Right lobe of liver (tissue), 6 donors: ENCODE results near the gene TOR1AIP1. TPM values are rescaled to one million over a fixed set of nuclear protein-coding genes. Genes with fewer than 3 reads are reported as not detected.

ENCODE experiments used
- ATAC-seq, 4 donors: fragments of 200-7000 bp; cut with Tn5 transposase; one replicate each; pipeline ENCODE4 v1.9.1; 2020; ENCODE audit warnings: mild to moderate bottlenecking in 4 of 4, moderate library complexity in 4 of 4
- DNase-seq, 3 donors: peaks; one replicate each; pipeline ENCODE4 v3.0.0-alpha.2; 2020
- H3K27ac ChIP-seq, 3 donors: fragments of 200-600 bp; one replicate each; pipeline ENCODE4 v1.8.0; 2022
- H3K27me3 ChIP-seq, 2 donors: fragments of 200-600 bp; one replicate each; pipeline ENCODE4 v1.8.0; 2022
- H3K36me3 ChIP-seq, 4 donors: fragments of 200-600 bp; sonication (generic) in 1 of 4; one replicate each; pipeline versions ENCODE4 v1.5.1 to v1.8.0; 2017 to 2022; ENCODE audit warnings: control low read depth in 1 of 4
- H3K4me1 ChIP-seq, 4 donors: fragments of 200-600 bp; sonication (generic) in 1 of 4; one replicate each; pipeline versions ENCODE4 v1.5.1 to v1.8.0; 2017 to 2022; ENCODE audit warnings: control low read depth in 1 of 4
- H3K4me3 ChIP-seq, 3 donors: fragments of 200-600 bp; one replicate each; pipeline ENCODE4 v1.8.0; 2022
- H3K9me3 ChIP-seq, 4 donors: fragments of 200-600 bp; sonication (generic) in 1 of 4; one replicate each; pipeline versions ENCODE4 v1.5.1 to v1.8.0; 2017 to 2022; ENCODE audit warnings: control low read depth in 1 of 4
- CTCF ChIP-seq, 4 donors: fragments of 200-600 bp in 3 of 4; fragments of 450-650 bp in 1 of 4; IDR thresholded peaks; one replicate each; pipeline versions ENCODE4 v1.5.1 to v1.8.0; 2016 to 2022; ENCODE audit warnings: antibody characterized with exemption in 4 of 4, mild to moderate bottlenecking in 2 of 4
- POLR2A ChIP-seq: fragments of 450-650 bp; IDR thresholded peaks from one replicate; pipeline ENCODE4 v1.6.1; 2017; ENCODE audit warnings: antibody characterized with exemption, mild to moderate bottlenecking
- WGBS: methylation state at CpG from one replicate; pipeline ENCODE4 v1.1.6; 2018; ENCODE audit warnings: low coverage, low lambda C conversion rate; ENCODE audit not compliant: insufficient coverage; ENCODE audit errors: missing lambda C conversion rate; 5-methylcytosine and 5-hydroxymethylcytosine counted together
- intact Hi-C, 2 donors: fragments of 100-400 bp; cut with DNase I; formaldehyde crosslinking; loops; one replicate each; pipeline versions ENCODE4 v1.11.2 to v1.14.1; 2022
- total RNA-seq, 6 experiments: library from RNA; depleted of rRNA in 2 of 6; stranded (reverse); fragments of >200 nt in 2 of 6; fragmentation: NEBNext Ultra II Directional in 3 of 6; extraction: Animal tissue kit (Norgen Biotek cat#: 25700) in 3 of 6; gene quantifications; one replicate each; pipeline versions ENCODE4 v1.1.0 to v1.2.4, GENCODE V29; 2016 to 2023
- donor health status: DM: no; HTN: yes; CAD: no.
- donor health status: DM: no; HTN: no; CAD: no.
- donor health status: DM: no; HTN: no; CAD: no.
- donor health status: DM: no; HTN: yes; CAD: no.
- donor health status: DM: no; HTN: yes; CAD: no.

Gene TOR1AIP1
- total RNA-seq, 6 experiments from 2014 or later, result 18.0 to 31.2 (median 23.0) TPM

- Histone ChIP-seq H3K4me1 (peaks cover 0 to 49% (median 15%) of the 10 kb centered on the region in 4 donors), H3K27ac (peak within 1 kb of the TSS; percentile 77 to 90 (median 79)), H3K27me3 (no peaks in the 10 kb centered on the region), H3K9me3 (no peaks in the 10 kb centered on the region), H3K4me3 (peak within 1 kb of the TSS; percentile 56 to 69 (median 60)), H3K36me3 (peaks cover 0 to 11% (median 4%) of the 10 kb centered on the region in 4 donors)
- TF ChIP-seq CTCF (IDR thresholded peaks at IDR 0.05) (no peak), POLR2A (peak; percentile 99)
- WGBS, result 2% methylated on average over 31 of the region's 31 CpGs
- intact Hi-C loops, result no loop called here
- DNase-seq (peak; percentile 93 to 96 (median 94)), ATAC-seq (peak; percentile 67 to 76 (median 72))
These were observed 4.4 kb upstream of the TOR1AIP1 start, which contains the start of gene TOR1AIP2 for GRCh38 chr1:179877586-179878265. Gene TOR1AIP2 (minus strand): TSS chr1:179877803. CDS start chr1:179852665, 25,138 bp downstream.

DNA sequence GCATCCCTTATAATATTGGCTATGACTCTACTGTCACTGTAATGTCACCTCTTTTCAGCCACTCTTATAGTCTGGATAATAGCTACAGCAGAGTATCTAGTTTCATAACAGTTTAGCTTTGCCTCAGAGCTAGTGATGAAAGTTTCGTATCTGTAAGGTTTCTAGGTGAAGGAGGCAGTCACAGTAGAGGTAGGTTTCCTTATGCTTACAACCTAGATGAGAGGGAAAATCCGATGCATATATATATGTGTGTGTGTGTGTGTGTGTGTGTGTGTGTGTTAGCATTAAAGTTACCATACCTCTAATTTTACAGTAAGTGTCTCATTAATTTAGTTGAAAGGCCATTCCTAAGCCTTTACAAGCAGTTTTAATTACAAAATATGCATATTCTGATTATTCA lies 2.3 kb upstream of the TOR1AIP1 start:
- 61% methylated on average over 2 of the region's 2 CpGs for WGBS
- Histone ChIP-seq H3K27ac (no peak overlapping the region), H3K4me1 (peaks cover 0 to 48% (median 10%) of the 10 kb centered on the region in 4 donors), H3K4me3 (no peak overlapping the region), H3K9me3 (no peaks in the 10 kb centered on the region), H3K27me3 (no peaks in the 10 kb centered on the region), H3K36me3 (peaks cover 0 to 8% (median 0%) of the 10 kb centered on the region in 4 donors)
- ATAC-seq (no peak), DNase-seq (no peak)
- intact Hi-C loops, result no loop called here
- no peak for TF ChIP-seq POLR2A
- TF ChIP-seq CTCF (IDR thresholded peaks at IDR 0.05), result no peak

DNA sequence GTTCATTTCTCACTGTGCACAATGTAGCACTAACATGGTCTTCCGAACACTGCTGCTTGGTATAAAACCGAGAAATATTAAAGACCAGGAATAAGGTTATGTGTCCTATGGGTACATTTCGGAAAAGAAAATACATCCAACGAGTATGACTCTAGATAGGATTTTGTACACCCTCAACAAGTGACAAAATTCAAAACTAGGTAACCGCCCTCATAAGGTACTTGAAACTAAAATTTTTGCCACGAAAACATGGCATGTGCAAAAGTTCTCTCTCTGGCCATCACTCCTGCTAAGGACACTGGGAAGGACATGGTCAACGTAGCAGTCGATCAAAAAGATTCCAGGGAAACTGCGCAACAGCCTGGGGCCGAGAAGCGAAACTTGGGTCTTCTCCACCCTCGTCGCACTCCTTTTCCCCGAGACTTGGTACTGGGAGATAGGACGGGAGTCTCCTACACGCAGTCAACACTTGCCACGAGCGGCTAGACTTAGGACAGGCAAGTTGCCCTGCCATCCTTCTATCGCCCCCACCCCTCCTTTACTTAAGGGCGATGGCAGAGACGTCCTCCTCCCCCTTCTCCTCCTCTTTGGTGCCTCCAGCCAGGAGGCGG lies 338 bp upstream of the TOR1AIP1 start:
- 1% methylated on average over 22 of the region's 22 CpGs for WGBS
- TF ChIP-seq CTCF (IDR thresholded peaks at IDR 0.05) (no peak), POLR2A (no peak)
- intact Hi-C loops, result no loop called here
- peak overlapping the region; percentile 62 to 80 (median 77) for H3K4me3 ChIP-seq
- H3K4me1 ChIP-seq, result peaks cover 0 to 48% (median 7%) of the 10 kb centered on the region in 4 donors
- H3K27ac ChIP-seq, result peak overlapping the region; percentile 99
- no peaks in the 10 kb centered on the region for H3K9me3 ChIP-seq
- DNase-seq, result peak in 1 of 3 donors; percentile 87
- no peaks in the 10 kb centered on the region for H3K27me3 ChIP-seq
- ATAC-seq, result no peak
- H3K36me3 ChIP-seq, result peaks cover 0 to 26% (median 4%) of the 10 kb centered on the region in 4 donors

- peak overlapping the region; percentile 62 to 80 (median 77) for H3K4me3 ChIP-seq
- no peak for TF ChIP-seq POLR2A
- no peak for TF ChIP-seq CTCF (IDR thresholded peaks at IDR 0.05)
- H3K4me1 ChIP-seq, result peaks cover 0 to 50% (median 6%) of the 10 kb centered on the region in 4 donors
- peak in 1 of 3 donors; percentile 73 for DNase-seq
- peak overlapping the region; percentile 99 for H3K27ac ChIP-seq
- intact Hi-C loops, result no loop called here
- no peaks in the 10 kb centered on the region for H3K27me3 ChIP-seq
- H3K36me3 ChIP-seq, result peaks cover 0 to 29% (median 4%) of the 10 kb centered on the region in 4 donors
- under 1% methylated on average over 8 of the region's 26 CpGs for WGBS
- ATAC-seq, result peak in 1 of 4 donors; percentile 2
- H3K9me3 ChIP-seq, result no peaks in the 10 kb centered on the region
These were observed 1.1 kb downstream of the TOR1AIP1 start for GRCh38 chr1:179883040-179883744.
